ENCODE results near the gene STRADA. TPM values are rescaled to one million over a fixed set of nuclear protein-coding genes. Genes with fewer than 3 reads are reported as not detected.
A peak's percentile ranks its signal among the peaks of the same experiment; 100 is the strongest.

The STRADA gene
- total RNA-seq, 1 experiment from 2014 or later, result 26.8 TPM

DNA sequence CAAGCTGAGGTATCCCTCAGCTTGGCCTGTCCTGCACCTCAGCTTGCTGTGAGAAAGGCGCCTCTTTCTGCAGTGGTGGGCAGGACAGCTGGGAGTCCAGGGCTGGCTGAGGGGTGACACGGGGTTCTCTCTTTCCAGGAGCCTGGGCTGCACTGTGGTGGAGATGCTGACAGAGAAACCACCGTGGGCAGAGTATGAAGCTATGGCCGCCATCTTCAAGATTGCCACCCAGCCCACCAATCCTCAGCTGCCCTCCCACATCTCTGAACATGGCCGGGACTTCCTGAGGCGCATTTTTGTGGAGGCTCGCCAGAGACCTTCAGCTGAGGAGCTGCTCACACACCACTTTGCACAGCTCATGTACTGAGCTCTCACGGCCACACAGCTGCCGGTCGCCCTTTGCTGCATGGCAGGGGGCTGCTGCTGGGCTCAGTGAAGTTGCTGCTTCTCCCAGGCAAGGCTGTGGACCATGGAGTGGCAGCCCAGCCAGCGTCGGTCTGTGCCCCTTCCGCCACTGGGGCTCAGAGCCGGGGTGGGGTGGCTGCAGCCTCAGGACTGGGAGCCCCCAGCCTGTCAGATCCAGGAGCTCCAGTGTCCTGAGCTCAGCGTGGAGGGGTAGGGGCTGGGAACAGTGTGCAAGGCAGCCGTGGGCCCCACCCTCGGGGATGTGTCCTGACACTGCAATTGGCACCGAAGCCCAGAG lies 48.0 kb downstream of the STRADA start:
- in situ Hi-C loops (cut with HindIII; ENCODE audit: low sequenced_read_pairs), result no loop called here
- no peak for DNase-seq (ENCODE audit: low spot score)

GRCh38 chr17:63692195-63692816 lies 49.3 kb downstream of the STRADA start:
- DNase-seq (ENCODE audit: low spot score), result no peak
- in situ Hi-C loops (cut with HindIII; ENCODE audit: low sequenced_read_pairs), result no loop called here

DNA sequence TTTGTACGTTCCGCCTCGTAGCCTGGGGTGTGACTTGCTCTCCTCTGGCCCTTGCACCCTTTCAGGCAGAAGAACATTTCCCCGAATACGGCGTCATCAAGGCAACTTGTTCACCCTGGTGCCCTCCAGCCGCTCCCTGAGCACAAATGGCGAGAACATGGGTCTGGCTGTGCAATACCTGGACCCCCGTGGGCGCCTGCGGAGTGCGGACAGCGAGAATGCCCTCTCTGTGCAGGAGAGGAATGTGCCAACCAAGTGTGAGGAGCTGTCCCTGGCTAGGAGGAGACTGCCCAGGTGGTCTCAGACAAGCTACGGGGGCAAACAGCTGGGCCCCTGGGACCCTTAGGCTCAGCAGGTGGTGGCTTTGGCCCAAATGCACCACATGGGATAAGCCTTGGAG lies 52.1 kb downstream of the STRADA start:
- in situ Hi-C loops (cut with HindIII; ENCODE audit: low sequenced_read_pairs), result no loop called here
- no peak for DNase-seq (ENCODE audit: low spot score)

DNA sequence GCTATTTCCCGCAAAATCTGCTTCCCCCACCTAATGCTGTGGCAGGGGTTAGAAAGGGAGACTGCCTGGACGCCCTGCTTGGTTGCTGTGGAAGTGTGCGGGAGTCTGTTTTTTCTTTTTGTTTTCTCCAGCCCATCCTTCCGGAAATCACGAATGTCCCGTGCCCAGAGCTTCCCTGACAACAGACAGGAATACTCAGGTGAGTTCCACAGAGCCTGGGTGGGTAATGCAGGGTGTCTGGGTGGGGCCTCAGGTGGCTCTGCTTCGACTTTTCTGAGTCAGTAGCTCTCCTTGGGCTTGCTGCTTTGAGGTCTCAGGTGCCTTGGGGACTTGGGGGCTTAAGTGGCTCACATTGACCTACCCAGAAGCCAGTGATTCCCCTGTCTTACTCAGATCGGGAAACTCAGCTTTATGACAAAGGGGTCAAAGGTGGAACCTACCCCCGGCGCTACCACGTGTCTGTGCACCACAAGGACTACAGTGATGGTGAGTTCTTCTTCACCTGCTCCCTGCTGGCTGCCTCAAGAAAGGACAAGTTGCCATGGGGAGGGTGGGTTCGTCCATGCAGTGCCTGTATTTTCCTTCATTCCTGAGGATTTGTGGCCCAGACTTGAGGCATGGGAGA lies 53.1 kb downstream of the STRADA start:
- DNase-seq (ENCODE audit: low spot score), result no peak
- in situ Hi-C loops (cut with HindIII; ENCODE audit: low sequenced_read_pairs), result no loop called here

DNA sequence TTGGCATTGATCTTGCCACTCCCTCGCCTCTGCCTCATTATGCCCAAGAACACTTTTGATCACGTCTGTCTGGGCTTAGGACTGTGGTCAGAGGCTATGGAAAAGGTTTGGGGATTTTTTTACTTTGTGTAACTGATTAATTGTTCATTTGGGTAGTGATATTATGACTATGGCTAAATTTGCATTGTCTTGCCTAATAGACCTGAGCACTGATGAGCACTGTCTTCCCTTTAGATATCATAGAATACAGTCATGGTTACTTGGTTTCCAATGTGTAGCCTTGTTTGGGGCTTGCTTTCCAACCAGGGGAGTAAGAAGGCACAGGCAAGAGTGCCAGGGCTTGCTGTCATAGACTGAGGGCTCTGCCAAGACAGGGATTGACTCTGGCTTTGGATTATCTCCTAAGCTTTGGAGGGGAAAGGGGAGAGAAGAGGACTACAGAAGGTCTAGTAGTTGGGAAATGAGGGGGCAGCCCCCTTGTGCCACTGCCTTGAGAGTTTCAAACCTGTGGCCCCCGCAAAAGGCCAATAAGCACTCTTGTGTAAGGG lies 55.4 kb downstream of the STRADA start:
- in situ Hi-C loops (cut with HindIII; ENCODE audit: low sequenced_read_pairs), result no loop called here
- no peak for DNase-seq (ENCODE audit: low spot score)

GRCh38 chr17:63685578-63685977 lies 56.0 kb downstream of the STRADA start:
- in situ Hi-C loops (cut with HindIII; ENCODE audit: low sequenced_read_pairs), result no loop called here

DNA sequence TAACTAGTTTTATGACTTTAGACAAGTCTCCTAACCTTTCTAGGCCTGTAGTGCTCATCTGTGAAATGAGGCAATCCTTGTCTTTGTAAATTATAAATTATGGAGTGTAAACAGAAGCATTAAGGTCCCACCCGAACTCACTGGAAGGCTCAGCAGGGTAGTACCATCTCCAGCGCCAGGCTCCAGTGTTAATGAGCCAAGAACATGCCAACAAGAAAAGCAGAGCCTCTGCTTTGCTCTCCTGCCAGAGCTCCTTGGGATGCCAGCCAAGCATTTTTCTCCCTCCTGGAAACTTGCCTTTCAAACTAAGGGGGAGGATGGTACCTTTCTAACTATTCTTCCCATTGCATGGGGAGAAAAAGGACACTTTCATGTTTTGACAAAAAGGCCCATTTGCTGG lies 56.6 kb downstream of the STRADA start:
- in situ Hi-C loops (cut with HindIII; ENCODE audit: low sequenced_read_pairs), result no loop called here

More at GRCh38 chr17:63685578-63685977, 56.0 kb downstream of the STRADA start:
- no peak for DNase-seq (ENCODE audit: low spot score)

DNA sequence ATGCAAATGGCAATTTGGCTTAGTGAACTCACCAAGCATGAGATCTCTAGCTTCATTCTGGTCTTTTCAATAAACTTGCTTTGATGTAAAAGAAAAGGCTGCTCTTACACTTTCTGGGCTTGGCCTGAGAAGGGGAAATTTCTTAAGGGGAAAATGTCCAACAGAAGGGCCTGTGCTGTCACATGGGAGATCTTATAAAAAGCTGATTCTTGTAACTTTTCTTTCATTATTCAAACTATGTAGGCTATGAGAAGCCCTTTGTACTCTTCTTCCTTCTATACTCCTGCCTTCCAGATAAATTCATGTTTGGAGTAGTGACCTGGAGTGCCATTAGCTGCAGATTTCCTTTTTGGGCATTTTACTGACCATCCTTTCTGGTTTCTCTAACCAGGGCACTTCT lies 58.6 kb downstream of the STRADA start:
- in situ Hi-C loops (cut with HindIII; ENCODE audit: low sequenced_read_pairs), result no loop called here
- DNase-seq (ENCODE audit: low spot score), result no peak

More for the DNA sequence above, 56.6 kb downstream of the STRADA start:
- DNase-seq (ENCODE audit: low spot score), result peak; percentile 63

GRCh38 chr17:63682441-63682840 lies 59.2 kb downstream of the STRADA start:
- no peak for DNase-seq (ENCODE audit: low spot score)
- in situ Hi-C loops (cut with HindIII; ENCODE audit: low sequenced_read_pairs), result no loop called here

DNA sequence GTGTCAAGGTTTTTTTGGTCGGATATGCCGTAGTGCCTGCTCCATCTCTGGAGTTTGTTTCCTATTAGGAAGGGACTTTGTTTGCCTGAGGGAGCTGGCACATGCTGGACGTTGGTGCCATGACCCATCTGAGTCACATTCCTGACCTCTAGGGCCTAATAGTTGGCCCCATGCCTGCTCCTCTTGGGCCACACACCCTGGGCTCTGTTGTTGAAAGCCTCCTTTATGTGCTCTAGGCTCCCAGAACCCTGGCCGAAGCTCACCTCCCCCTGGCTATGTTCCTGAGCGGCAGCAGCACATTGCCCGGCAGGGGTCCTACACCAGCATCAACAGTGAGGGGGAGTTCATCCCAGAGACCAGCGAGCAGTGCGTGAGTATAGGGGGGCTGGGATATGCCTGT lies 60.1 kb downstream of the STRADA start:
- DNase-seq (ENCODE audit: low spot score), result peak; percentile 33
- in situ Hi-C loops (cut with HindIII; ENCODE audit: low sequenced_read_pairs), result no loop called here

GRCh38 chr17:63680700-63681099 lies 60.9 kb downstream of the STRADA start:
- in situ Hi-C loops (cut with HindIII; ENCODE audit: low sequenced_read_pairs), result no loop called here
- no peak for DNase-seq (ENCODE audit: low spot score)

DNA sequence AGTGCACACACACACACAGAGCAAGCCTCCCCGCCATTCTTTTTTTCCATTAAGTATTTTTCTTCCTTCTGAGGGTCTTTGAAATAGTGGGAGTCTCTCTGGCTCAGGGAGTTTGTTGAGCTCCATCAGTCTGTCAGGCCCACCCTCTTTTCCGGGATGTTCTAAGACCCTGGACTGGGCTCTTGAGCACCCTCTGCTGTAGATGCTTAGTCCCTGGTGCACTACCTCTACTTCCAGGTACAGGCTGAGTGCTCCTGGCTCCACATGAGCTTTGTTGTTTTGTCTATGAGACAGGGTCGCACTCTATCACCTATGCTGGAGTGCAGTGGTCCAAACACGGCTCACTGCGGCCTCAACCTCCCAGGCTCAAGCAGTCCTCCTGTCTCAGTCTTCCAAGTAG lies 62.4 kb downstream of the STRADA start:
- DNase-seq (ENCODE audit: low spot score), result no peak
- in situ Hi-C loops (cut with HindIII; ENCODE audit: low sequenced_read_pairs), result no loop called here

DNA sequence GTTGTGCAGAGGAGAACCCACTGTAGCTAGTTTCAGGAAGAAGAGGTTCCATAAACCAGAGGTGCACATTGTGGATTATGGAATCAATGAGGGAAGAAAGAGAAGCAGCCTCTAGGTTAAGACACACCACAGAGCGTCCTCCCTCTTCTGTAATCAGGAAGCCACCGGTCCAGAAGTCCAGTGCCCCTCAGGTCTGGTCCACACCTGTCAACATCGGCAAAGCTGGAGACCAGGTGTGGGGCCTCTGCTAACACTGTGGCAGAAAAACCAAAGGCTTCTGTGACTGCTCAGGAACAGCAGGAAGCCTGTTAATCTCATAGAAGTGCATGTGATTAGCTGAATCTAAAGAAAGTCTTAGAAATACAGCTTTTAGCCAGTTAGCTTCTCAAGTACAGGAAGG lies 65.0 kb downstream of the STRADA start:
- in situ Hi-C loops (cut with HindIII; ENCODE audit: low sequenced_read_pairs), result no loop called here
- no peak for DNase-seq (ENCODE audit: low spot score)

DNA sequence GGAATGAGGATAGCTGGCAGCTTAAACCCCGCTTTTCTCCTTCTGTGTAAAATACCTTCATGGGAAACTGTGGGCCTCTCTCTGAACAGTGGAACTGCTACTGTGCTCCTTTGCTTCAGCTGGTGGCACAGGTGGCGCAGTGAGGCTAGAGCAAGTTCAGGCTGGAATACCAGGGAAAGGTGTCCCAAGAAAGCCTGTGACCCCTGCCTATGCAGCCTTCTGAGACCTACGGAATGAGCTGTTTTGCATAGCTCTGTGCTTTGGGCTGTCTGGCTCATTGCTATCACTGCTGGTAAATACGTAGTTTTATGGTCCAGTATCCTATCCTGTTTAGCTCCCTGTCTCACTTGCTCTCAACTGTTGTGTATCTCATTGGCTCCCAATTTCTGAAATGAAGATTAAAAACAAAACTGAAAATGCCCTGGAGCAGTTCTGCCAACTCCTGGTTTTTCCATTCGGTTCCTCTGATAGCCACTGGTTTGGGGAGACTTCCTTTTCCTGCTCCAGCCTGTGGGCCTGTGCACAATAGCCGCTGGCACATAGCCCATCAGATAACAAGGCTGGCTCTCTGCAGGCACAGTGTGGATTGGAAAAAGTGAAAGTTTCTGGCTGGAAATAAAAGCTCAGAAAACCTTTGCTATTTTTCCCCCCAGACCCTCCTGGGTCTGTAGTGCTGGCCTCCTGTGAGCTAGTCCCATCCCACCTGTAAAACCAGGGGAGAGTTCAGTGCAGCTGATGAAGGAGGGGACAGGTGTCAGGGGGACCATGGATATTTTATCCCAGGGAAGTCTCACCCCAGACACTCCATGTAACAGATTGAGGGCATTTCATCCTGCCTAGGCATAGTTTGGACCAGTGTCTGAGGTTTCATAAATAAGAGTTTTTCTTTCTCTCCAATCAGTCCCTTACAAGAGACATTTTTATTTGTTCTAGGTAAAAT lies 65.7 kb downstream of the STRADA start:
- DNase-seq (ENCODE audit: low spot score), result peak; percentile 76
- in situ Hi-C loops (cut with HindIII; ENCODE audit: low sequenced_read_pairs), result no loop called here

DNA sequence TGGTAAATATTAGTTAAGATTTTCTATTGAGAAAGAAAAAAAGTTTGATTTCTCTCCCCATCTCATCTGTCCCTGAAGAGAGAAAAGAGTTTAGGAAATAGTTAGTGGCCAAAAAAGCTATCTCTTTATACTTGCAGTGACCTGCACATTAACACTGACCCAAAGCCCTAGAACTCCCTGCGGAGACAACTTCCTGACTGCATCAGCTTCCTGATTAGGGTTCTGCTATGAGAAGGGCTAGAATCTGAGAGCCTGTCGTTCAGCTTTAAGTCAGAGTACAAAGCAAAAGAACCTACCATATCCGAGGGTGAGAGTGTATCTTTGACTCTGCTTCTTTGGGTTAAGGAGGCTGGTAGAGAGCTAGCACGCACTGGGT lies 66.4 kb downstream of the STRADA start:
- in situ Hi-C loops (cut with HindIII; ENCODE audit: low sequenced_read_pairs), result no loop called here
- DNase-seq (ENCODE audit: low spot score), result no peak

DNA sequence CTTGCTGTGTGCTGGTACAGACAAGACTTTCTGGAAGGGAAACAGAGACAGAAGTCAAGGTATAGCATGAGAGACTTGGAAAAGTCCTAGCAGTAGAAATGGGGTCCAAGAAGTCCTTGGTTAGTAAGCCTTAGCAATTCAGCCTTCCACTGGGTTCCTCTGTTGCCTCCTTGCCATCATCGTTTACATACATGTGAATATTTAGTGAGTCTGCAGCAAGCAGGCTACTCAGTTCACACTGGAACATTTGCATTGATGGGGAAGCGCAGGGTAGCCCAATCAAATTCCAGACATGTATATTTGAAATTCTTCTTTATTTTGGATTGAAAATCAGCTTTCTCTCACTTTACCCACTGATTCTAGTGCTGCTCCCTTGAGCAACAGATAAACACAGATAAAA lies 68.7 kb downstream of the STRADA start:
- in situ Hi-C loops (cut with HindIII; ENCODE audit: low sequenced_read_pairs), result no loop called here

GRCh38 chr17:63665527-63666214 lies 75.9 kb downstream of the STRADA start:
- in situ Hi-C loops (cut with HindIII; ENCODE audit: low sequenced_read_pairs), result no loop called here
- DNase-seq (ENCODE audit: low spot score), result no peak

More for the DNA sequence above, 68.7 kb downstream of the STRADA start:
- no peak for DNase-seq (ENCODE audit: low spot score)

DNA sequence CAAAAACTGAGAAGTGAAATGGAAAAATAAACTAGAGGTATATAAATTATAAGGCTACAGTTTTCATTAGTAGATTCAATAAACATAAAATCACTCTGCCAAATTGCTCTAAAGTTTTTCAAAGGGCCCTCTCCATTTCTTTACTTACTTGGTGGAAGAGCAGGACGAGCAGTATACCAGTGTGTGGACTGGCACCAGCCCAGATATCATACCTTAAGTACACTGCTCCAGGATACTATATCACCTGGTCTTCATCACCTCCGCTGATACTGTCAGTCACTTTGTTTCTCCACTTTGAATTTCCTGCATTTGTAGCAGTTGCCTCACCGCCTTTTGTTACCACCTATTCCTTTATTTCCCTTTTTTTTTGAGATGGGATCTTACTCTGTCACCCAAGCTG lies 81.7 kb downstream of the STRADA start:
- DNase-seq (ENCODE audit: low spot score), result no peak
- in situ Hi-C loops (cut with HindIII; ENCODE audit: low sequenced_read_pairs), result no loop called here

- in situ Hi-C loops (cut with HindIII; ENCODE audit: low sequenced_read_pairs), result no loop called here
- no peak for DNase-seq (ENCODE audit: low spot score)
These were observed 83.2 kb downstream of the STRADA start for GRCh38 chr17:63658366-63658765.
